ENCODE data around the gene UACA. TPM values are rescaled to one million over a fixed set of nuclear protein-coding genes. Genes with fewer than 3 reads are reported as not detected.
A peak's percentile ranks its signal among the peaks of the same experiment; 100 is the strongest.

Gene UACA
- total and polyA plus RNA-seq, 2 donors from 2014 or later = 49.6 to 92.7 TPM

DNA sequence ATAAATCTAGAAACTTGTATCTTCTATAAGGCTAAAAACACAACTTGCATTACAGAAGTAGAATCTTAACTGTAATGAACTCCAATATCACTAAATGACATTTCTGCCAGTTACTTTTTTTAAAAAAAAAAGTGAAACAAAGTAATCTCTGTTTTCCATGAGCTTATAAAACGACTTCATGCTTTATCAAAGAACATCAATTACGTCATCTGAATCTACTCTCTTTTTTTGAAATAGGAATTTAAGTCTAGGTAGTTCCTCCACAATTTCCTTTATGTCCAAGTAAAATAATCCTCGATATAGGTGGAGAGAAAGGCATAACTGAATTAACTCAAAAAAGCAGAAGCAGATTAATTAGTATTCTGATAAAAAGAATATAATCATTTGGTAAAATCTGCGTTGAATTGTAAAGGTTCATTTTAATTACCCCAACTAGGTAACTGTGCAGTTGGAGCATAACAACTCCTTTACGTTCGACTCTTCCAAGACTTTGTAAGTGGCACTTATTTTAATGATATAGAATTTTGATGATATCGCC, 1.4 kb downstream of the UACA start:
- peak overlapping the region; percentile 94 for H3K27ac ChIP-seq (ENCODE audit: low read depth in 2 of 2, low read length in 2 of 2)

DNA sequence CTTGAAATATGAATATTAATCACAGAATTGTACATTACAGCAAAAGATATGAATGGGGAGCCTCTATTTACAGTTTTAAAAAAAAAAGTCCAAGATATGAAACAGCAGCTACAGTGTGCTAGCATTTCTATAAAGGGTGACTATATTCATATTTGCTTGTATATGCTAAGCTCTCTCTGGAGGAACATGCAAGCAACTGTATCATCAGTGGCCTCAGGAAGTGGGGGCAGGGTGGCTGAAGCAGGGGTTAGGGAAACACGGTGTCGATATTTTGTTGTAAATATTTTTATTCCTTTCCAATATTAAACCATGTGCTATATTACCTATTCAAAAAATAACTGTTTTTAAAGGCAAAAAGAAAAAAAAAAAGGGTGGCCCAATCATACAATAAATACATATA, 2.3 kb downstream of the UACA start:
- intact Hi-C loops (cut with DNase I) = no loop called here
- H3K27ac ChIP-seq (ENCODE audit: low read depth in 2 of 2, low read length in 2 of 2) = no peak overlapping the region
- H3K27me3 ChIP-seq (ENCODE audit: control insufficient read depth, insufficient read depth, low read length) = no peaks in the 10 kb centered on the region
- no peaks in the 10 kb centered on the region for H3K9me3 ChIP-seq (ENCODE audit: control insufficient read depth in 2 of 3, insufficient read depth in 1 of 3, low read length in 3 of 3)
- DNase-seq (no peak), FAIRE-seq (no peak)
- H3K36me3 ChIP-seq (ENCODE audit: control insufficient read depth in 2 of 3, insufficient read depth in 3 of 3, low read length in 3 of 3) = no peaks in the 10 kb centered on the region
- TF ChIP-seq, protein P1, sequence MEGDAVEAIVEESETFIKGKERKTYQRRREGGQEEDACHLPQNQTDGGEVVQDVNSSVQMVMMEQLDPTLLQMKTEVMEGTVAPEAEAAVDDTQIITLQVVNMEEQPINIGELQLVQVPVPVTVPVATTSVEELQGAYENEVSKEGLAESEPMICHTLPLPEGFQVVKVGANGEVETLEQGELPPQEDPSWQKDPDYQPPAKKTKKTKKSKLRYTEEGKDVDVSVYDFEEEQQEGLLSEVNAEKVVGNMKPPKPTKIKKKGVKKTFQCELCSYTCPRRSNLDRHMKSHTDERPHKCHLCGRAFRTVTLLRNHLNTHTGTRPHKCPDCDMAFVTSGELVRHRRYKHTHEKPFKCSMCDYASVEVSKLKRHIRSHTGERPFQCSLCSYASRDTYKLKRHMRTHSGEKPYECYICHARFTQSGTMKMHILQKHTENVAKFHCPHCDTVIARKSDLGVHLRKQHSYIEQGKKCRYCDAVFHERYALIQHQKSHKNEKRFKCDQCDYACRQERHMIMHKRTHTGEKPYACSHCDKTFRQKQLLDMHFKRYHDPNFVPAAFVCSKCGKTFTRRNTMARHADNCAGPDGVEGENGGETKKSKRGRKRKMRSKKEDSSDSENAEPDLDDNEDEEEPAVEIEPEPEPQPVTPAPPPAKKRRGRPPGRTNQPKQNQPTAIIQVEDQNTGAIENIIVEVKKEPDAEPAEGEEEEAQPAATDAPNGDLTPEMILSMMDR (IDR thresholded peaks at IDR 0.05; ENCODE audit: borderline replicate concordance, extremely low read depth, insufficient read depth) = no peak
- H3K4me1 ChIP-seq (ENCODE audit: control insufficient read depth in 2 of 3, insufficient read depth in 2 of 3, low read depth in 1 of 3, low read length in 3 of 3) = peaks cover 3 to 5% (median 3%) of the 10 kb centered on the region in 3 donors
- H3K9ac ChIP-seq (ENCODE audit: low read length in 3 of 3) = no peak overlapping the region
- H3K4me3 ChIP-seq (ENCODE audit: low read length in 3 of 3) = no peak overlapping the region

More for the DNA sequence above, 1.4 kb downstream of the UACA start:
- peak overlapping the region in 2 of 3 donors; percentile 31 to 91 for H3K9ac ChIP-seq (ENCODE audit: low read length in 3 of 3)
- DNase-seq = no peak
- TF ChIP-seq, protein P1 (IDR thresholded peaks at IDR 0.05; ENCODE audit: borderline replicate concordance, extremely low read depth, insufficient read depth) = no peak
- no peaks in the 10 kb centered on the region for H3K9me3 ChIP-seq (ENCODE audit: control insufficient read depth in 2 of 3, insufficient read depth in 1 of 3, low read length in 3 of 3)
- intact Hi-C loops (cut with DNase I) = no loop called here
- H3K27me3 ChIP-seq (ENCODE audit: control insufficient read depth, insufficient read depth, low read length) = no peaks in the 10 kb centered on the region
- FAIRE-seq = peak; percentile 91
- no peaks in the 10 kb centered on the region for H3K36me3 ChIP-seq (ENCODE audit: control insufficient read depth in 2 of 3, insufficient read depth in 3 of 3, low read length in 3 of 3)
- H3K4me1 ChIP-seq (ENCODE audit: control insufficient read depth in 2 of 3, insufficient read depth in 2 of 3, low read depth in 1 of 3, low read length in 3 of 3) = peaks cover 3 to 5% (median 3%) of the 10 kb centered on the region in 3 donors
- H3K4me3 ChIP-seq (ENCODE audit: low read length in 3 of 3) = peak overlapping the region; percentile 72 to 94 (median 85)

DNA sequence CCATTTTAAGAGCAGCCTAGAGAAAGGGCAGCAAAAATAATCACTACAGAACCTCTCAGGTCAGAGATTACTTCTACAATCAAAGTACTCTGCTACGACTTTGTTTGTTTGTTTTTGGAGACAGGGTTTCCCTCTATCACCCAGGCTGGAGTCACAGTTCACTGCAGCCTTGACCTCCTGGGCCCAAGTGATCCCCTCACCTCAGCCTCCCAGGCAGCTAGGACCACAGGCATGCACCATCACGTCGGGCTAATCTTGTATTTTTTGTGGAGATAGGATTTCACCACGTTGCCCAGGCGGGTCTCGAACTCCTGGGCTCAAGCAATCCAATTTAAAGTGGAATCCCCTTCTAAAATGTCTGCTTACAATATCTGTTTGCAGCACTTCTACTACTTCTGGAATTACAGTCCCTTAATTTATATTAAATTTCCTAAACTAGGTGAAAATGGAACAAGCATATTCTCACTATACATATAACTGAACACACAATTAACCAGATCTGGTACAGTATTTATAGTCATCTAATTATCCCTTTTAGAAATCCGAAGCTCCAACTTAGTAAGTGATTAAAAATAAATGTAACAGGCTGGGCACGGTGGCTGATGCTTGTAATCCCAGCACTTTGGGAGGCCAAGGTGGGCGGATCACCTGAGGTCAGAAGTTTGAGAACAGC, 4.4 kb downstream of the UACA start:
- no peak overlapping the region for H3K4me3 ChIP-seq (ENCODE audit: low read length in 3 of 3)
- no peak overlapping the region for H3K9ac ChIP-seq (ENCODE audit: low read length in 3 of 3)
- intact Hi-C loops (cut with DNase I) = no loop called here
- TF ChIP-seq, protein P1 (IDR thresholded peaks at IDR 0.05; ENCODE audit: borderline replicate concordance, extremely low read depth, insufficient read depth) = no peak
- H3K9me3 ChIP-seq (ENCODE audit: control insufficient read depth in 2 of 3, insufficient read depth in 1 of 3, low read length in 3 of 3) = no peaks in the 10 kb centered on the region
- FAIRE-seq (no peak), DNase-seq (peak in 2 of 5 donors; percentile 28 to 56)
- H3K27ac ChIP-seq (ENCODE audit: low read depth in 2 of 2, low read length in 2 of 2) = no peak overlapping the region
- peaks cover 3 to 5% (median 3%) of the 10 kb centered on the region in 3 donors for H3K4me1 ChIP-seq (ENCODE audit: control insufficient read depth in 2 of 3, insufficient read depth in 2 of 3, low read depth in 1 of 3, low read length in 3 of 3)
- H3K27me3 ChIP-seq (ENCODE audit: control insufficient read depth, insufficient read depth, low read length) = no peaks in the 10 kb centered on the region
- H3K36me3 ChIP-seq (ENCODE audit: control insufficient read depth in 2 of 3, insufficient read depth in 3 of 3, low read length in 3 of 3) = no peaks in the 10 kb centered on the region
